ENCODE measurements around the gene PTPRF.

PTPRF gene

DNA sequence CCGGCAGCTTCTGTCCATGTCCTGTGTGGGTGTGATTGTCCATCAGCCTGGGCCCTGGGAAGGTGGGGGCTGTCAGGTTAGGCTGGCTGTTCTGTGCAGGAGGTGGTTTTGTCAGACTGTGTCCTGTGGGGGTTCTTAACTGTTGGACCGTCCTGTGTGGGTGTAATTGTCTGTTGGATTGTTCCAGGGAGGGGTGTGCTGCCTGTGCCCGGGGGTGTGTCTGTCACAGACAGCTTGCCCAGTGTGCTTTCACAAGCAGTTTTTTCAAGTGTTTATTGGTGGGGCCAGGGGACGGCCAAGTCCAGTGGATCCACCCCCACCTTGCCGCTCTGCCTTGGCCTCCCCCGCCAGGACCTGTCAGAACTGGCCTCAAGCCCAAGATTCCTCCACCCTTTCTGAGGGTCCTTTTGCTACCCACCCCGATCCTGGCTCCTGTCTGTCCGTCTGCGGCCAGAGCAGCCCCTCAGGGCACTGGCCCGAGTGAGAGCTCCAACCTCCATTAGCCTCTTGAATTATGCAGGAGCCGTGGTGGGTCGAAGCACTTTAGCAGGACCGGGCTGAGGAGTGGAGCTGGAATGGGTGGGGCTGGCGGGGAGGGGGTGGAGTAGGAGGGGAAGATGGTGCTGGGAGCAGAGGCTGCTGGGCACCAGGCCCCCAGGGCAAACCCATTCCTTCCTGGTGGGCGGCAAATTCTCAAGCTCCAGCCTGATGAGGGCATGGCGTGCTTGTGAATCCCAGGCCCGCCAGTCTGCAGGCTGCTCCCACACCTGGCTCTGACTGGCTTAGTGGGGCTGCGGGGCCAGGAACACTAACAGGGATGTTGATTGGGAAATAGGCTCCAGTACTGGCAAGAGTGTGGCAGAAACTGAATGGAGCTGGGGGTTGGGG lies 47.2 kb downstream of the PTPRF start:
- no peak for TF ChIP-seq GATA1 (IDR thresholded peaks at IDR 0.05; ENCODE audit: low read depth, low read length)
- no peak for TF ChIP-seq POLR2A (IDR thresholded peaks at IDR 0.05; ENCODE audit: low read length)

DNA sequence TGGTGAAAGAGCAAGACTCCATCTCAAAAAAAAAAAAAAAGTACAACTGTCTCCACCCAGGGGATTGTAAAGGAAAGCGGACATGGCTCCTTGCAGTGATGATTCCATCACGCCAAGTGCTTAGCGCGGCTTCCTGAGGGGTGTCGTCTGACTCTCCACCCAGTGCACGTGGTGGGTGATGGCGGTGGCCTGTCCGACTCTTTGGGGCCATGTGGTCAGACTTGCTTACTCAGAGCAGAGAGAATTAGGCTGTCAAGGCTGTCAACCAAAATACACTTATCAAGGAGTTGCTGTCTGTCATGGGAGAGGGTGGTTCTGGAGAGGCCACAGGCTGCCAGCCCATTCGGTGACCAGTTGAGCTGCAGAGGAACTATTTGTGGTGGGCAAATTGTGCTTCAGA lies 49.4 kb downstream of the PTPRF start:
- no peak for TF ChIP-seq GATA1 (IDR thresholded peaks at IDR 0.05; ENCODE audit: low read depth, low read length)
- TF ChIP-seq POLR2A (IDR thresholded peaks at IDR 0.05; ENCODE audit: low read length) = no peak
- no peak for DNase-seq

More for the DNA sequence above, 47.2 kb downstream of the PTPRF start:
- no peak for DNase-seq

GRCh38 chr1:43582162-43582566 lies 51.5 kb downstream of the PTPRF start:
- TF ChIP-seq POLR2A (IDR thresholded peaks at IDR 0.05; ENCODE audit: low read length) (no peak), GATA1 (IDR thresholded peaks at IDR 0.05; ENCODE audit: low read depth, low read length) (no peak)
- peak in 1 of 2 experiments; percentile 62 for DNase-seq

DNA sequence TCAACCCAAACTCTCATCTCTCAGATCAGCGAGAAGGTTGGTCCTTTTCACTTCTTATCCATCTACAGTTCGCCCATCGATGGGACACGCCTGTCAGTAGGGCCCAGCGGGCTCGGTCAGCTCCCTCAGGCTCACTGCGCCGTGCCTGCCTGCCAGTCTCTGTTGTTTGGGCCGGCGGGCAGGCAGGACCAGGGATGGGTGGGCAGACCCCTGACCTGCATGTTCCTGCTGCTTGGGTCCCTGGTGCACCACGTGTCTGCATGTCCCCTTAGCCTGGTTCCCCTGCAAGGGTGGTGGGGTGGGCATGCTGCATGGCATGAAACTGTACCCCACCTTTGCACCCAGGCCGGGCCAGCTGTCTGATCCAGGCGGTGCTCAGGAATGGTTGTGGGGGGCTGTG lies 52.4 kb downstream of the PTPRF start:
- no peak for TF ChIP-seq POLR2A (IDR thresholded peaks at IDR 0.05; ENCODE audit: low read length)
- no peak for DNase-seq

DNA sequence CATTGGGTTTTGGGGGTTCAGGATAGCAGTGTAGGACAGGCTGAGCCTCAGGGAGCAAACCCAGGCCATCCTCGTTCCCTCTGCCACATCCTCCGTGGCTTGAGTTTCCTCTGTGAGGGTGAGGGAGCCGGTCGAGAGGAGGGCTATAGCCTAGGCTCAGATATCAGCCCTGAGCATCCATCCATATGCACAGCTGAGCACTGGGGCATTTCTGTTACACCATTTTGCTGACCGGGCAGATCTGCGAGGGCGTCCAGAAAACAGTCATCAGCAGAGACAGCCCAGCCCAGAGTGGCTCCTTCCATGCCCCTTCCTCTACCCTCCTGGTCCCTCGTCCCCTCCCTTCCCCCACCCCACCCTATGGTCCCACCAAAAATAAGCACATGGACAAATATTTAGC lies 53.5 kb downstream of the PTPRF start:
- no peak for DNase-seq
- TF ChIP-seq GATA1 (IDR thresholded peaks at IDR 0.05; ENCODE audit: low read depth, low read length) = no peak
- no peak for TF ChIP-seq POLR2A (IDR thresholded peaks at IDR 0.05; ENCODE audit: low read length)

- TF ChIP-seq POLR2A (IDR thresholded peaks at IDR 0.05; ENCODE audit: low read length) (no peak), GATA1 (IDR thresholded peaks at IDR 0.05; ENCODE audit: low read depth, low read length) (no peak)
- DNase-seq = no peak
These were observed 54.9 kb downstream of the PTPRF start for GRCh38 chr1:43585557-43585956.

DNA sequence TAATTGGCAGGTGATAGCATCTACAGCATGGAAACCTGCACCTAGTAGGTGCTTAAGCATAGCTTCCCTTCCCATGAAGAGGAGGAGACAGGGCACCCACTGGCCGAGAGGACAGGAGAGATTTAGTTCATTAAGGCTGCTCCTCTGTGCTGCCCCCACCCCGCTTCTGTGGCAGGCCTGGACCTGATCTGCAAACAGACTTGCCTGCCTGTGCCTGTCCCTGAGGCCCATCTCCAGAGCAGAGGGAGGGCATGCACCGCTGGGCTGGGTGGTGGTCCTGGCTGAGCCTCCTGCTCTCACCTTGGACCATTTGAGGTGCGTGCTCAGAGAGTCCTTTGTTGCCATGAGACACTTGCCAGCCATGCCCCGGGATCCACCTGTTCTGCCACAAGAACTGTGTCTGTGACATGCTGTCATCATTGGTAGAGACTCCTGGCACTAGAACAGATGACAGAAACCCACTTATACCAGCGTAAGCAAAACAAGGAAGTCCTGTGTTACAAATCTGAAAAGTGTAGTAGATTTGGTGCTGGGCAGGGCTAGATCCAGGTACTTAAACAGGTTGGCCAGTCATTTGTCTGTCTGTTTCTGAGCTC lies 55.6 kb downstream of the PTPRF start:
- no peak for DNase-seq
- TF ChIP-seq POLR2A (IDR thresholded peaks at IDR 0.05; ENCODE audit: low read length) (no peak), GATA1 (IDR thresholded peaks at IDR 0.05; ENCODE audit: low read depth, low read length) (no peak)

GRCh38 chr1:43587001-43587400 lies 56.3 kb downstream of the PTPRF start:
- no peak for TF ChIP-seq GATA1 (IDR thresholded peaks at IDR 0.05; ENCODE audit: low read depth, low read length)
- no peak for TF ChIP-seq POLR2A (IDR thresholded peaks at IDR 0.05; ENCODE audit: low read length)
- DNase-seq = no peak

DNA sequence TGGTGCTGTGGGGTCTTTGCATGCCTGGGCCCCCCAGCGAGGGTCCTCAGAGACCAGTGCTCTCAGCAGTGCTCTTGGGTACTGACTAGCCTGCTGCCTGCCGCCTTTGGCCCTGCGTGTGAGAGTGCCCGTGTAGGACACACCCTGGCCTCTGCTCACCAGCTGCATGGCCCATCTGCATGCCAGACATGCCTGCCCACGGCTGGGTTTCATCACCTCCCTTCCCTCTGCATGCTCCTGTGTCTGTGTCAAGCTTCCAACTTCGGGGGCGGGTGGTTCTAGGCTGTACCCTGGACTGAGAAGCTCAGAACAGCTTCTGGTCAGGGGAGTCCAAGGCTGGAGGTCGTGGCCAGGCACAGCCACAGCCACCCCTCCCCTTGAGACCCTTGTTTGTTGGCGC lies 56.9 kb downstream of the PTPRF start:
- no peak for DNase-seq
- TF ChIP-seq GATA1 (IDR thresholded peaks at IDR 0.05; ENCODE audit: low read depth, low read length) (no peak), POLR2A (IDR thresholded peaks at IDR 0.05; ENCODE audit: low read length) (no peak)

DNA sequence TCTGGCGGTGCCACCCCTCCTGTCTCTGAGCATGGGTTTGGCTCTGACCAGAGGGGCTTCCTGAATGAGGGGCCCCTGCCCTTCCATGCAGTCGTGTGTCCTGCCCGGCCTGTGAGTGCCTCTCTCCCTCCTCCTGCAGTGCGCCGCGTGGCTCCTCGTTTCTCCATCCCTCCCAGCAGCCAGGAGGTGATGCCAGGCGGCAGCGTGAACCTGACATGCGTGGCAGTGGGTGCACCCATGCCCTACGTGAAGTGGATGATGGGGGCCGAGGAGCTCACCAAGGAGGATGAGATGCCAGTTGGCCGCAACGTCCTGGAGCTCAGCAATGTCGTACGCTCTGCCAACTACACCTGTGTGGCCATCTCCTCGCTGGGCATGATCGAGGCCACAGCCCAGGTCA lies 57.9 kb downstream of the PTPRF start:
- no peak for DNase-seq
- TF ChIP-seq GATA1 (IDR thresholded peaks at IDR 0.05; ENCODE audit: low read depth, low read length) = no peak
- no peak for TF ChIP-seq POLR2A (IDR thresholded peaks at IDR 0.05; ENCODE audit: low read length)

- DNase-seq = no peak
- TF ChIP-seq GATA1 (IDR thresholded peaks at IDR 0.05; ENCODE audit: low read depth, low read length) (no peak), POLR2A (IDR thresholded peaks at IDR 0.05; ENCODE audit: low read length) (no peak)
These were observed 59.8 kb downstream of the PTPRF start for GRCh38 chr1:43590388-43590925.

GRCh38 chr1:43591181-43591580 lies 60.5 kb downstream of the PTPRF start:
- no peak for TF ChIP-seq GATA1 (IDR thresholded peaks at IDR 0.05; ENCODE audit: low read depth, low read length)
- TF ChIP-seq POLR2A (IDR thresholded peaks at IDR 0.05; ENCODE audit: low read length) = no peak
- DNase-seq = no peak

DNA sequence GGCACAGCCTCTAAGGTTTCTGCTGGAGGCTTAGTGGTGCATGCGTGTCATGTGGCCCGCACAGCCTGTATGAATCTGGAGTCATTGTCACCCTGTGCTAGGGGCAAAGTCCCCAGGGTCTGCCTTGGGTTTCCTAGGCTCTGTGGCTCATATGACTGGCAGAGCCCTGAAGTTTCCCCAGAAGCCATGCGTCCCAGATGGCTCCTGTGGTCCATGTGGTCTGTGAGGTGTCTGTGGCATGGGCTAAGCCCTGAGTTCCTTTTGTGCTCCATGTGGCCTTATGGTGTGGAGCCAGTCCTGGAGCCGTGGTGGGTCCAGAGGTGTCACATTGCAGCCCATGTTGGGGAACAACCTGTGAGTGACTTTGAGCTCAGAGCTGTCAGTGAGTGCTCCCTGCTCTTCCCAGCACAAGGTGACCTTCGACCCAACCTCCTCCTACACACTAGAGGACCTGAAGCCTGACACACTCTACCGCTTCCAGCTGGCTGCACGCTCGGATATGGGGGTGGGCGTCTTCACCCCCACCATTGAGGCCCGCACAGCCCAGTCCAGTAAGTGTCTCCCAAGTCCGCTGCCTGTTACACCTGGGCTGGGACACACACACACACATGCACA lies 61.5 kb downstream of the PTPRF start:
- TF ChIP-seq GATA1 (IDR thresholded peaks at IDR 0.05; ENCODE audit: low read depth, low read length) (no peak), POLR2A (IDR thresholded peaks at IDR 0.05; ENCODE audit: low read length) (no peak)

GRCh38 chr1:43592974-43593683 lies 62.4 kb downstream of the PTPRF start:
- TF ChIP-seq POLR2A (IDR thresholded peaks at IDR 0.05; ENCODE audit: low read length) (no peak), GATA1 (IDR thresholded peaks at IDR 0.05; ENCODE audit: low read depth, low read length) (no peak)
- DNase-seq = no peak

More for the DNA sequence above, 61.5 kb downstream of the PTPRF start:
- no peak for DNase-seq
